Activated CD8-positive, alpha-beta T cell treated with anti-CD3 and anti-CD28 coated beads for 36 hours (primary cell): ENCODE results near the gene DOCK2. TPM values are rescaled to one million over a fixed set of nuclear protein-coding genes. Genes with fewer than 3 reads are reported as not detected.

Experiments used
- ATAC-seq: fragments of 200-7000 bp; cut with Tn5 transposase; one replicate; pipeline ENCODE4 v1.10.0; 2021; ENCODE audit warnings: mild to moderate bottlenecking, moderate library complexity
- CTCF ChIA-PET: fragments of 350-600 bp; sonication (Branson Sonifier 250); formaldehyde crosslinking; loops from one replicate; lab custom pipeline; 2021; ENCODE audit warnings: antibody characterized with exemption; lab: Charles Lee
- POLR2A ChIA-PET: fragments of 350-600 bp; sonication (Branson Sonifier 250); formaldehyde crosslinking; loops from one replicate; lab custom pipeline; 2021; ENCODE audit warnings: antibody characterized with exemption; lab: Charles Lee
- DNase-seq: peaks from one replicate; pipeline ENCODE4 v3.0.0-alpha.2; 2020
- H3K27ac Mint-ChIP-seq: one replicate; pipeline ENCODE4 v1.8.0; 2021; ENCODE audit warnings: mild to moderate bottlenecking, mixed read lengths
- H3K27me3 Mint-ChIP-seq: one replicate; pipeline ENCODE4 v1.8.0; 2021; ENCODE audit warnings: mixed read lengths
- H3K36me3 Mint-ChIP-seq: one replicate; pipeline ENCODE4 v1.8.0; 2021; ENCODE audit warnings: low read depth, mixed read lengths
- H3K4me1 Mint-ChIP-seq: one replicate; pipeline ENCODE4 v1.8.0; 2021; ENCODE audit warnings: low read depth, mixed read lengths
- H3K4me3 Mint-ChIP-seq: one replicate; pipeline ENCODE4 v1.8.0; 2021; ENCODE audit warnings: mild to moderate bottlenecking, moderate library complexity, mixed read lengths
- H3K9me3 Mint-ChIP-seq: one replicate; pipeline ENCODE4 v1.8.0; 2021; ENCODE audit warnings: mixed read lengths
- CTCF ChIP-seq: fragments of 200-600 bp; IDR thresholded peaks from one replicate; pipeline ENCODE4 v1.8.0; 2022; ENCODE audit warnings: antibody characterized with exemption, mild to moderate bottlenecking
- intact Hi-C: fragments of 100-400 bp; cut with micrococcal nuclease; formaldehyde crosslinking; loops from one replicate; pipeline ENCODE4 v1.10.0; 2022
- total RNA-seq, 2 experiments: library from RNA; stranded (reverse); gene quantifications; one replicate each; pipeline ENCODE4 v1.2.3, GENCODE V29; 2021

The DOCK2 gene
- total RNA-seq, 2 experiments from 2014 or later, result 180 to 181 TPM

DNA sequence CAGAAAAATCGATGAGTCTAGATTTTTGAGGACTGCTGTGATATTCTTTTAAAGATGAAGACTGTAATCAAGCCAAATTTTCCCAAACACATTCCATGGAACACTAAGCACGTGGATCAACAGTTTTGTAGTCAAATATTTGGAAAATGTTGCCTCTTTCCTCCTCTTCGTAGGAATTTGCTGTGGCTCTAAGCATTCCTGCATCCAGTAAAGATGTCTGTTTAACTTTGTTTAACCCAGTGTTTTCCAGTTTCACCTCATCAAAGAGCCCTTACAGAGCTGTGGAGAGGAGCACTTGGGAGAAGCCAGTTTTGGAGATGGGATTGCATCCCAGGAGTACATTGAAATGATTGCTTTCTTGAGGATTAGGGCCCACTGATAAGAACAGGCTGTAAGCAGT is 284.3 kb downstream of the DOCK2 start:
- Mint-ChIP-seq H3K36me3 (peaks cover 13% of the 10 kb centered on the region), H3K27me3 (no peaks in the 10 kb centered on the region), H3K9me3 (no peaks in the 10 kb centered on the region), H3K4me3 (no peak overlapping the region), H3K4me1 (peaks cover 10% of the 10 kb centered on the region), H3K27ac (no peak overlapping the region)
- CTCF ChIA-PET, result no interaction called here
- intact Hi-C loops, result no loop called here
- no peak for DNase-seq
- no peak for ATAC-seq
- POLR2A ChIA-PET, result no interaction called here
- no peak for TF ChIP-seq CTCF

DNA sequence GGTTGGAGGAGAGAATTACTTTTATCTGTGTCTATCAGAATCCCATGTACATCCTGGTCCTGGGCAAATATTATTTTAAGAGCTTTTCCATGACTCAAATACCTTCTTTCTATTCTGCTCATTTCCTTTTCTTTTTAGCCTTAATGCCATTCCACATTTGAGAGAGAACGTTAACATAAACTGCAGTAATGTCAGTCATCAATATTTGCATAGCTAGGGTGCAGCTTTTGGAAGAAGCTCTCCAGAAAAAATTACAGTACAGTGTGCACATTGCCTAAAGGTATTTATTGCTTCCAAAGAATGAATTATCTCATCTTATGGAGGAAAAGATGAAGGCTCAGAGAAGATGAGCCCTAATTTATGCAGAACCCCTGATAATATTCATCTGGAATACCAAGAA is 284.9 kb downstream of the DOCK2 start:
- ATAC-seq, result no peak
- Mint-ChIP-seq H3K9me3 (no peaks in the 10 kb centered on the region), H3K4me3 (no peak overlapping the region), H3K27me3 (no peaks in the 10 kb centered on the region), H3K4me1 (peaks cover 12% of the 10 kb centered on the region), H3K36me3 (peaks cover 16% of the 10 kb centered on the region), H3K27ac (no peak overlapping the region)
- ChIA-PET CTCF (no interaction called here), POLR2A (no interaction called here)
- DNase-seq, result no peak
- intact Hi-C loops, result no loop called here
- TF ChIP-seq CTCF, result no peak

GRCh38 chr5:169922474-169922873 is 285.4 kb downstream of the DOCK2 start:
- ATAC-seq (no peak), DNase-seq (no peak)
- intact Hi-C loops, result no loop called here
- POLR2A ChIA-PET, result no interaction called here
- Mint-ChIP-seq H3K9me3 (no peaks in the 10 kb centered on the region), H3K27ac (no peak overlapping the region), H3K36me3 (peaks cover 20% of the 10 kb centered on the region), H3K4me1 (peaks cover 13% of the 10 kb centered on the region), H3K4me3 (no peak overlapping the region), H3K27me3 (no peaks in the 10 kb centered on the region)
- CTCF ChIA-PET, result interaction anchor here (0.8 kb wide), 1 partner anchor 17 kb away, joined by 3 read pairs; no protein-coding TSS in a partner anchor
- TF ChIP-seq CTCF, result no peak

GRCh38 chr5:169923988-169924387 is 286.9 kb downstream of the DOCK2 start:
- POLR2A ChIA-PET, result no interaction called here
- TF ChIP-seq CTCF, result no peak
- peaks cover 15% of the 10 kb centered on the region for H3K4me1 Mint-ChIP-seq
- H3K4me3 Mint-ChIP-seq, result no peak overlapping the region
- H3K27ac Mint-ChIP-seq, result peak overlapping the region; percentile 23
- no peak for ATAC-seq
- DNase-seq, result no peak
- peaks cover 20% of the 10 kb centered on the region for H3K36me3 Mint-ChIP-seq
- H3K27me3 Mint-ChIP-seq, result no peaks in the 10 kb centered on the region
- no peaks in the 10 kb centered on the region for H3K9me3 Mint-ChIP-seq
- intact Hi-C loops, result no loop called here
- CTCF ChIA-PET, result interaction anchor here (0.7 kb wide), 1 partner anchor 56 kb away, joined by 3 read pairs; the partner anchor contains the start of gene INSYN2B

- CTCF ChIA-PET, result no interaction called here
- Mint-ChIP-seq H3K27me3 (no peaks in the 10 kb centered on the region), H3K36me3 (peaks cover 20% of the 10 kb centered on the region), H3K4me3 (no peak overlapping the region), H3K4me1 (peaks cover 32% of the 10 kb centered on the region), H3K9me3 (no peaks in the 10 kb centered on the region), H3K27ac (no peak overlapping the region)
- intact Hi-C loops, result no loop called here
- ATAC-seq, result no peak
- POLR2A ChIA-PET, result no interaction called here
- no peak for TF ChIP-seq CTCF
- DNase-seq, result no peak
These were observed 296.1 kb downstream of the DOCK2 start for GRCh38 chr5:169933127-169933526.
